DOHH2 (cell line): ENCODE measurements around the gene PLCL1.

Experiments
- H3F3A ChIP-seq: fragments of 200-600 bp; sonication (generic), shearing (Covaris generic); 2 replicates; pipeline ENCODE4 v1.6.0; 2016; ENCODE audit warnings: antibody characterized with exemption, mild to moderate bottlenecking; ENCODE audit not compliant: control insufficient read depth, insufficient read depth
- H3K27ac ChIP-seq: fragments of 200-600 bp; sonication (generic); 2 replicates; pipeline ENCODE4 v1.5.1; 2014; ENCODE audit warnings: low read depth, mild to moderate bottlenecking, low read length, moderate library complexity
- H3K27me3 ChIP-seq: fragments of 200-600 bp; sonication (generic); 2 replicates; pipeline ENCODE4 v1.6.1; 2014; ENCODE audit warnings: mild to moderate bottlenecking, low read length, mixed read lengths; ENCODE audit not compliant: control insufficient read depth
- H3K36me3 ChIP-seq: fragments of 200-600 bp; sonication (generic); 2 replicates; pipeline ENCODE4 v1.6.1; 2014; ENCODE audit warnings: mild to moderate bottlenecking, low read length, moderate library complexity, mixed read lengths; ENCODE audit not compliant: control insufficient read depth
- H3K4me1 ChIP-seq: fragments of 200-600 bp; sonication (generic); 2 replicates; pipeline ENCODE4 v1.6.1; 2014; ENCODE audit warnings: mild to moderate bottlenecking, low read length, mixed read lengths; ENCODE audit not compliant: control insufficient read depth
- H3K4me2 ChIP-seq: fragments of 200-600 bp; sonication (generic); 2 replicates; pipeline ENCODE4 v1.6.0; 2014; ENCODE audit warnings: mild to moderate bottlenecking, low read length, moderate library complexity
- H3K4me3 ChIP-seq: fragments of 200-600 bp; sonication (generic); 2 replicates; pipeline ENCODE4 v1.5.1; 2014; ENCODE audit warnings: mild to moderate bottlenecking, low read length, mixed read lengths
- H3K79me2 ChIP-seq: fragments of 200-600 bp; sonication (generic); 2 replicates; pipeline ENCODE4 v1.6.1; 2014; ENCODE audit warnings: mild to moderate bottlenecking, low read length, mixed read lengths; ENCODE audit not compliant: control insufficient read depth
- H3K9me2 ChIP-seq: fragments of 200-600 bp; sonication (generic); replicated peaks from 2 replicates; pipeline ENCODE4 v1.6.1; 2014; ENCODE audit warnings: mild to moderate bottlenecking, low read length, mixed read lengths; ENCODE audit not compliant: control insufficient read depth
- H3K9me3 ChIP-seq: fragments of 200-600 bp; sonication (generic); 2 replicates; pipeline ENCODE4 v1.6.1; 2014; ENCODE audit warnings: antibody characterized with exemption, low read length, mixed read lengths; ENCODE audit not compliant: control insufficient read depth, insufficient read depth
- H4K20me1 ChIP-seq: fragments of 200-600 bp; sonication (generic); 2 replicates; pipeline ENCODE4 v1.6.0; 2014; ENCODE audit warnings: low read depth, mild to moderate bottlenecking, antibody characterized with exemption, low read length, moderate library complexity; ENCODE audit not compliant: control insufficient read depth, insufficient read depth
- EZH2phosphoT487 ChIP-seq: fragments of 200-600 bp; sonication (generic); IDR thresholded peaks from 2 replicates; pipeline ENCODE4 v1.6.1; 2017; ENCODE audit warnings: borderline replicate concordance, mild to moderate bottlenecking, antibody characterized with exemption, low read length, moderate library complexity, mixed read lengths
- TF ChIP-seq, protein P1 (sequence below): fragments of 200-600 bp; sonication (generic); IDR thresholded peaks from one replicate; pipeline ENCODE4 v1.5.1; 2014; ENCODE audit warnings: antibody characterized with exemption, mild to moderate bottlenecking, low read depth, low read length; ENCODE audit not compliant: poor library complexity, severe bottlenecking

The PLCL1 gene

GRCh38 chr2:197821550-197822289 lies 17.3 kb downstream of the PLCL1 start:
- H3F3A ChIP-seq = no peaks in the 10 kb centered on the region
- H3K9me3 ChIP-seq = no peaks in the 10 kb centered on the region
- no peaks in the 10 kb centered on the region for H3K4me1 ChIP-seq
- no peak overlapping the region for H3K4me3 ChIP-seq
- peaks cover 18% of the 10 kb centered on the region for H3K27me3 ChIP-seq
- no peak overlapping the region for H3K27ac ChIP-seq
- no peaks in the 10 kb centered on the region for H3K79me2 ChIP-seq
- TF ChIP-seq, protein P1, sequence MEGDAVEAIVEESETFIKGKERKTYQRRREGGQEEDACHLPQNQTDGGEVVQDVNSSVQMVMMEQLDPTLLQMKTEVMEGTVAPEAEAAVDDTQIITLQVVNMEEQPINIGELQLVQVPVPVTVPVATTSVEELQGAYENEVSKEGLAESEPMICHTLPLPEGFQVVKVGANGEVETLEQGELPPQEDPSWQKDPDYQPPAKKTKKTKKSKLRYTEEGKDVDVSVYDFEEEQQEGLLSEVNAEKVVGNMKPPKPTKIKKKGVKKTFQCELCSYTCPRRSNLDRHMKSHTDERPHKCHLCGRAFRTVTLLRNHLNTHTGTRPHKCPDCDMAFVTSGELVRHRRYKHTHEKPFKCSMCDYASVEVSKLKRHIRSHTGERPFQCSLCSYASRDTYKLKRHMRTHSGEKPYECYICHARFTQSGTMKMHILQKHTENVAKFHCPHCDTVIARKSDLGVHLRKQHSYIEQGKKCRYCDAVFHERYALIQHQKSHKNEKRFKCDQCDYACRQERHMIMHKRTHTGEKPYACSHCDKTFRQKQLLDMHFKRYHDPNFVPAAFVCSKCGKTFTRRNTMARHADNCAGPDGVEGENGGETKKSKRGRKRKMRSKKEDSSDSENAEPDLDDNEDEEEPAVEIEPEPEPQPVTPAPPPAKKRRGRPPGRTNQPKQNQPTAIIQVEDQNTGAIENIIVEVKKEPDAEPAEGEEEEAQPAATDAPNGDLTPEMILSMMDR = no peak
- no peak for TF ChIP-seq EZH2phosphoT487
- no peak overlapping the region for H3K4me2 ChIP-seq
- H4K20me1 ChIP-seq = no peaks in the 10 kb centered on the region
- H3K36me3 ChIP-seq = no peaks in the 10 kb centered on the region
- H3K9me2 ChIP-seq = no peaks in the 10 kb centered on the region; the same call in 1 of the 2 replicates

DNA sequence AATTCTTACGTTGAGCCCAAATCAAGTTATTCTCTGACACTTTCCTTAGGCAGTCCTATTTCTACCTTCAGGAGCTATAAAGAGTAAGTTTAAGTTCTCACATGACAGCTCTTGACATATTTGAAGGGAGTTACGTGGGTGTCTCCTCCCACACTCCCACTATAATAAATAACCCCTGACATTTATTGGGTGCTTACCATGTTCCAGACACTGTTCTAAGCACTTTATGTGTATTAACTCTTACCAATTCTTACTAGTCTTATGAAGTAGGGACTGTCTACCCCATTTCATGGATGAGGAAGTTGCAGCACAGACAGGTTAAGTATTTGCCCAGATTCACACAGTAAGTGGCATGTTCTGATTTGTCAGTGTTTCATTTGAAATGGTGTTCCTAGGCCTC lies 17.9 kb downstream of the PLCL1 start:
- Histone ChIP-seq H3K4me3 (no peak overlapping the region), H3F3A (no peaks in the 10 kb centered on the region), H3K4me1 (no peaks in the 10 kb centered on the region), H3K9me3 (no peaks in the 10 kb centered on the region), H3K9me2 (no peaks in the 10 kb centered on the region; the same call in 1 of the 2 replicates), H3K4me2 (no peak overlapping the region), H3K79me2 (no peaks in the 10 kb centered on the region), H4K20me1 (no peaks in the 10 kb centered on the region), H3K27me3 (peaks cover 18% of the 10 kb centered on the region), H3K36me3 (no peaks in the 10 kb centered on the region), H3K27ac (no peak overlapping the region)
- TF ChIP-seq EZH2phosphoT487 = no peak
- TF ChIP-seq, protein P1 = no peak

GRCh38 chr2:197827618-197828017 lies 23.2 kb downstream of the PLCL1 start:
- Histone ChIP-seq H3F3A (no peaks in the 10 kb centered on the region), H3K27me3 (0 out of 2 replicates have a peak, but pooled peaks cover 4% of the 10 kb centered on the region), H3K27ac (no peak overlapping the region), H3K36me3 (no peaks in the 10 kb centered on the region), H3K79me2 (no peaks in the 10 kb centered on the region), H3K4me2 (no peak overlapping the region), H4K20me1 (no peaks in the 10 kb centered on the region), H3K9me3 (no peaks in the 10 kb centered on the region), H3K9me2 (no peaks in the 10 kb centered on the region), H3K4me1 (no peaks in the 10 kb centered on the region), H3K4me3 (no peak overlapping the region)
- TF ChIP-seq, protein P1 = no peak
- TF ChIP-seq EZH2phosphoT487 = no peak
